ENCODE data around the gene HSP90B1.

The HSP90B1 gene

GRCh38 chr12:103930034-103930786, at the start of gene HSP90B1:
HSP90B1 (plus strand) TSS chr12:103930410; CDS start chr12:103930516, 106 bp downstream.
- peak within 1 kb of the TSS; percentile 94 for H3K4me3 ChIP-seq (ENCODE audit: control insufficient read depth, low read depth, low read length)
- no peak for TF ChIP-seq CTCF (conservative IDR thresholded peaks at IDR 0.05; ENCODE audit: control insufficient read depth, insufficient read depth, low read depth, low read length)
- DNase-seq (ENCODE audit: low read depth) = peak; percentile 100

- no peak for DNase-seq (ENCODE audit: low read depth)
- no peak for TF ChIP-seq CTCF (conservative IDR thresholded peaks at IDR 0.05; ENCODE audit: control insufficient read depth, insufficient read depth, low read depth, low read length)
- H3K4me3 ChIP-seq (ENCODE audit: control insufficient read depth, low read depth, low read length) = no peak overlapping the region
These were observed 48.9 kb upstream of the HSP90B1 start for GRCh38 chr12:103881261-103881660.

- H3K4me3 ChIP-seq (ENCODE audit: control insufficient read depth, low read depth, low read length) = no peak overlapping the region
- no peak for TF ChIP-seq CTCF (conservative IDR thresholded peaks at IDR 0.05; ENCODE audit: control insufficient read depth, insufficient read depth, low read depth, low read length)
- no peak for DNase-seq (ENCODE audit: low read depth)
These were observed 47.2 kb upstream of the HSP90B1 start for GRCh38 chr12:103882861-103883596.

- H3K4me3 ChIP-seq (ENCODE audit: control insufficient read depth, low read depth, low read length) = no peak overlapping the region
- no peak for TF ChIP-seq CTCF (conservative IDR thresholded peaks at IDR 0.05; ENCODE audit: control insufficient read depth, insufficient read depth, low read depth, low read length)
- no peak for DNase-seq (ENCODE audit: low read depth)
These were observed 46.3 kb upstream of the HSP90B1 start for GRCh38 chr12:103883908-103884307.

GRCh38 chr12:103884316-103884715, 45.9 kb upstream of the HSP90B1 start:
- peak; percentile 45 for TF ChIP-seq CTCF (conservative IDR thresholded peaks at IDR 0.05; ENCODE audit: control insufficient read depth, insufficient read depth, low read depth, low read length)
- H3K4me3 ChIP-seq (ENCODE audit: control insufficient read depth, low read depth, low read length) = no peak overlapping the region
- DNase-seq (ENCODE audit: low read depth) = peak; percentile 66

- TF ChIP-seq CTCF (conservative IDR thresholded peaks at IDR 0.05; ENCODE audit: control insufficient read depth, insufficient read depth, low read depth, low read length) = no peak
- no peak for DNase-seq (ENCODE audit: low read depth)
- H3K4me3 ChIP-seq (ENCODE audit: control insufficient read depth, low read depth, low read length) = no peak overlapping the region
These were observed 43.9 kb upstream of the HSP90B1 start for GRCh38 chr12:103886195-103886797.
